GM13976 (cell line): ENCODE results near the gene NHLRC3.
"Not testable (repeated sequence)": the region's sequence is repeated elsewhere in the genome, so short reads cannot be mapped to it uniquely, and the experiment has no call there.

Experiments
- DNase-seq: peaks from one replicate; pipeline ENCODE4 v3.0.0; 2012; ENCODE audit warnings: low spot score
- in situ Hi-C: fragments of 300-500 bp; cut with MboI; formaldehyde crosslinking; loops from one replicate; pipeline ENCODE4 v1.12.0; 2022; ENCODE audit warnings: low sequenced_read_pairs, mixed read lengths, inconsistent platforms; ENCODE audit not compliant: unreplicated experiment
- TF ChIP-seq, protein P1 (sequence below): IDR thresholded peaks from 2 replicates; pipeline ENCODE4 v1.5.1; 2012; ENCODE audit warnings: borderline replicate concordance, mild to moderate bottlenecking; ENCODE audit not compliant: insufficient read depth; ENCODE audit errors: extremely low read depth, missing control alignments, control extremely low read depth

NHLRC3 gene

DNA sequence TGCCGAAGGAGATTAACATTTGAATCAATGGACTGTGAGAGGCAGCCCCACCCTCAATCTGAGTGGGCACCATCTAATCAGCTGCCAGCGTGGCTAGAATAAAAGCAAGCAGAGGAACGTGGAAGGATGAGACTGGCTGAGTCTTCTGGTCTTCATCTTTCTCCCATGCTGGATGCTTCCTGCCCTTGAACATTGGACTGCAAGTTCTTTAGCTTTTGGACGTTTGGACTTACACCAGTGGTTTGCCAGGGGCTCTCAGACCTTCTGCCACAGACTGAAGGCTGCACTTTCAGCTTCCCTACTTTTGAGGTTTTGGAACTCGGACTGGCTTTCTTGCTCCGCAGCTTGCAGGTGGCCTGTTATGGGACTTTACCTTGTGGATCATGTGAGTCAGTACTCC is 14.7 kb downstream of the NHLRC3 start:
- no peak for DNase-seq
- TF ChIP-seq, protein P1, sequence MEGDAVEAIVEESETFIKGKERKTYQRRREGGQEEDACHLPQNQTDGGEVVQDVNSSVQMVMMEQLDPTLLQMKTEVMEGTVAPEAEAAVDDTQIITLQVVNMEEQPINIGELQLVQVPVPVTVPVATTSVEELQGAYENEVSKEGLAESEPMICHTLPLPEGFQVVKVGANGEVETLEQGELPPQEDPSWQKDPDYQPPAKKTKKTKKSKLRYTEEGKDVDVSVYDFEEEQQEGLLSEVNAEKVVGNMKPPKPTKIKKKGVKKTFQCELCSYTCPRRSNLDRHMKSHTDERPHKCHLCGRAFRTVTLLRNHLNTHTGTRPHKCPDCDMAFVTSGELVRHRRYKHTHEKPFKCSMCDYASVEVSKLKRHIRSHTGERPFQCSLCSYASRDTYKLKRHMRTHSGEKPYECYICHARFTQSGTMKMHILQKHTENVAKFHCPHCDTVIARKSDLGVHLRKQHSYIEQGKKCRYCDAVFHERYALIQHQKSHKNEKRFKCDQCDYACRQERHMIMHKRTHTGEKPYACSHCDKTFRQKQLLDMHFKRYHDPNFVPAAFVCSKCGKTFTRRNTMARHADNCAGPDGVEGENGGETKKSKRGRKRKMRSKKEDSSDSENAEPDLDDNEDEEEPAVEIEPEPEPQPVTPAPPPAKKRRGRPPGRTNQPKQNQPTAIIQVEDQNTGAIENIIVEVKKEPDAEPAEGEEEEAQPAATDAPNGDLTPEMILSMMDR, result no peak
- in situ Hi-C loops, result no loop called here

DNA sequence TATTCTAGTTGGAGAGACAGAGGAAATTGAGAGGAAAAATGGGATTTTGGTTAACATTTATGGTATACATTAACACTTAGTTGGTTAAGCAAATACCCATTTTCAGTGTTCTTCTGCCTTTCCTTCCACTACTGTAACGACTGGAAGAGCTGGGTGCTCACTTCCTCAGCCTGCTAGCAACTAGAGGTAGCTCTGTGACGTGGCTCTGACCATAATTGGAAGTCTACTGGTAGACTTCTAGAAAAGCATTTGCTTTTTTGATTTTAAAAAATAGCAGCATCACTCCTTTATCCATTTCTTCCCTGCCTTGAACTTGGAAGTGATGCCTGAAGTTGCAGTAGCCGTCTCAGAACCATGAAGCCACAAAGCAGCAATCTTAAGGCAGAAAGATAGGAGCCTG is 15.9 kb downstream of the NHLRC3 start:
- in situ Hi-C loops, result no loop called here
- TF ChIP-seq, protein P1, result no peak
- DNase-seq, result no peak

DNA sequence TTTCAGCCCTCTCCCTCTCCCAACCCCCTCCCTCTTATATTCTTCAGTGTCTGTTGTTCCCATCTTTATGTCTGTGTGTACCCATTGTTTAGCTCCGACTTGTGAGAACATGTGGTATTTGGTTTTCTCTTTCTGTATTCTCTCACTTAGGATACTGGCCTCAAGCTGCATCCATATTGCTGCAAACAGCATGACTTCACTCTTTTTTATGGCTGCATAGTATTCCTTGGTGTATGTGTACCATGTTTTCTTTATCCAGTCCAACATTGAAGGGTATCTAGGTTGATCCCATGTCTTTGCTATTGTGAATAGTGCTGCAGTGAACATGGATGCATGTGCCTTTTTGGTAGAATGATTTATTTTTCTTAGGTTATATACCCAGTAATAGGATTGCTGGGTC is 17.8 kb downstream of the NHLRC3 start:
- no peak for DNase-seq
- in situ Hi-C loops, result no loop called here
- TF ChIP-seq, protein P1, result no peak

DNA sequence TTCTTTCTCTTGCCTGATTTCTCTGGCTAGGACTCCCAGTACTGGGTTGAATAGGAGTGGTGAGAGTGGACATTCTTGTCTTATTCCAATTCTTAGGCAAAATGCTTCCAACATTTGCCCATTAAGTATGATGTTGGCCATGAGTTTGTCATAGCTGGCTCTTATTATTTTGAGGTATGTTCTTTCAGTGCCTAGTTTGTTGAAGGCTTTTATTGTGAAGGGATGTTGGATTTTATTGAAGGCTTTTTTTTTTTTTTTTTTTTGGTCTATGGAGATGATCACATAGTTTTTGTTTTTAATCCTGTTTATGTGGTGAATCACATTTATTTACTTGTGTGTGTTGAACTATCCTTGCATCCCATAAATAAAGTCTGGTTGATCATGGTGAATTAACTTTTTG is 19.8 kb downstream of the NHLRC3 start:
- DNase-seq, result no peak
- in situ Hi-C loops, result no loop called here
- TF ChIP-seq, protein P1, result no peak

DNA sequence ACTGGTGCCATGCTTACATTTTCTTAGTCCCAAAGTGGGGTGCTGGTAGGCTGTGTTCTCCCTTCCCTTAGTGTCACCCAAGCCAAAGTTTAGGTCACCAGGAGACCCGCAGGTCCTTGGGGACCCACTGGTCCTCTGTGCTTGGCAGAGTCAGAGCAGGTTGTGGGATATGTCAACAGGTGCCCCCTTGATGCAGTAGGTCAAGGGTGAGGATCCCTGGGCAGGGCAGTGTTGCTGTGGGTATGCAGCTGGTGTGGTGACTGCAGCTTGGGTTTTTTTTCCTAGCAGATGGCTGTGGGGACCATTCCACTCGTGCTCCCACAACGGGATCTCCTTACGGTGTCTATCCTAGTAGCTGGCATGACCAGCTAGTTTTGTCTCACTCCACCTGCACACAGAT is 23.7 kb downstream of the NHLRC3 start:
- DNase-seq, result no peak
- in situ Hi-C loops, result no loop called here
- TF ChIP-seq, protein P1, result no peak

DNA sequence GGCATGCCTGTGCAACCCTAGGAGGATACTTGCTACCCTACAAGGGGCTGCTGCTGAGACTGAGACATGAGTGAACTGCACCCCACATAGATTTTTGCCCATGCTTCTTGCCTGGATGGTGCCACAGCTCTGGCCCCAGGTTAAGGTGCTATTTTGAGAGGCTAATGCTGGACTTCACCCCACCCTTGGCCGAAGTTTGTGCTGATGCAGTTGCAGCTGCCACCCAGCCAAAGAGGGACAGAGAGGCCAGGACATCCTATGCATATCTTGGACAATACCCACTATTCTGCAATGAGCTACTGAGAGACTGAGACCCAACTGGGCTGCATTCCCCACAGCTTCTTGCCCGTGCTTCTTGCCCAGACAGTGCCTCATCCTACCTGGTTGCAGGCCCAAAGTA is 34.6 kb downstream of the NHLRC3 start:
- DNase-seq, result no peak
- TF ChIP-seq, protein P1, result no peak
- in situ Hi-C loops, result no loop called here

DNA sequence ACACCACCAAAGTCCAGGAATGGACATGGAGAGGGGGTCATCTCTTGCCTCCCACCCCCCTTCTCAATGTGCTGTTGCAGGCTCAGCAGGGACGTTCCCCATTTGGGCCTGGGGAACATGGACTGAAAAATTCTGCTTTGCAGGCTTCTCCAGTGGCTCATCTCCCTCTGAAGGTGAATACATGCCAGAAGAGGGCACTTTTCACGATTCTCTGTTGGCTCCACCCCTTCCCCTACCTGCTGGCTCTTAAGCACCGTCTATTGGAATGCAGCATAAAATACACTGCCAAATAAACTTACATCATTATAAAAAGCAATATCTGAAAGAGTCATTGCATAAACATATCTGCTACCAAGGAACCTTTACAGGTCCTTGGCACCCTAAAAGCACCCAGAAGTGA is 35.7 kb downstream of the NHLRC3 start:
- TF ChIP-seq, protein P1, result no peak
- DNase-seq, result no peak
- in situ Hi-C loops, result no loop called here

DNA sequence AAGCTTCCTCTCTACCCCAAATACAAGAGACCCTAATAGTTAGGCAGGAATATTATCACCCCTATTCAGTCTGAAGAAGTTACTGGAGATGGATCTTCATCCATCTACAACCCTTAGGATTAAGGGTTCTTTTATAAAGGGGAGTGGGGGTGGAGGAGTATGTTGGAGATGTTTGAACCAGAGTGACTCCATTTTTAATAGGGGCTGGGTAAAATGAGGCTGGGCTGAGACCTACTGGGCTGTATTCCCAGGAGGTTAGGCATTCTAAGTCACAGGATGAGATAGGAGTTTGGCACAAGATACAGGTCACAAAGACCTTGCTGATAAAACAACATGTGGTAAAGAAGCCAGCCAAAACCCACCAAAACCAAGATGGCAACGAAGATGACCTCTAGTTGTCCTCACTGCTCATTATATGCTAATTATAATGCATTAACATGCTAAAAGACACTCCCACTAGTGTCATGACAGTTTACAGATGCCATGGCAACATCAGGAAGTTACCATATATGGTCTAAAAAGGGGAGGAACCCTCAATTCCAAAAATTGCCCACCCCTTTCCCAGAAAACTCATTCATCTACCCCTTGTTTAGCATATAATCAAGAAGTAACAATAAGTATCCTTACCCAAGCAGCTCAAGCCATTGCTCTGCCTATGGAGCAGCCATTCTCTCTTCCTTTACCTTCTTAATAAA is 48.1 kb downstream of the NHLRC3 start:
- in situ Hi-C loops, DNase-seq: not testable (repeated sequence)
